H9 (cell line): ENCODE measurements around the gene PAQR5. TPM values are rescaled to one million over a fixed set of nuclear protein-coding genes. Genes with fewer than 3 reads are reported as not detected.

Experiments used
- DNase-seq: peaks from one replicate; pipeline ENCODE4 v3.0.0-alpha.2; 2017
- H2AFZ ChIP-seq: one replicate; pipeline ENCODE4 v1.6.1; 2013; ENCODE audit warnings: mild to moderate bottlenecking, low read length, control low read depth, moderate library complexity
- H2AK5ac ChIP-seq: 2 replicates; pipeline ENCODE4 v1.6.1; 2013; ENCODE audit warnings: low read length, control low read depth, mixed read lengths; ENCODE audit not compliant: insufficient read length
- H2BK120ac ChIP-seq: one replicate; pipeline ENCODE4 v1.6.1; 2013; ENCODE audit warnings: low read depth, mild to moderate bottlenecking, low read length, control low read depth, inconsistent platforms; ENCODE audit not compliant: poor library complexity, severe bottlenecking
- H2BK12ac ChIP-seq: 2 replicates; pipeline ENCODE4 v1.6.1; 2013; ENCODE audit warnings: low read length, control low read depth, mixed read lengths, low read depth; ENCODE audit not compliant: insufficient read length
- H2BK15ac ChIP-seq: 2 replicates; pipeline ENCODE4 v1.6.1; 2013; ENCODE audit warnings: low read depth, low read length, control low read depth
- H2BK20ac ChIP-seq: one replicate; pipeline ENCODE4 v1.6.1; 2013; ENCODE audit warnings: low read depth, mild to moderate bottlenecking, low read length, control low read depth, inconsistent platforms; ENCODE audit not compliant: poor library complexity, severe bottlenecking
- H2BK5ac ChIP-seq: 2 replicates; pipeline ENCODE4 v1.6.1; 2013; ENCODE audit warnings: low read length, control low read depth, mixed read lengths; ENCODE audit not compliant: insufficient read length
- H3K14ac ChIP-seq: 2 replicates; pipeline ENCODE4 v1.6.1; 2013; ENCODE audit warnings: low read length, control low read depth; ENCODE audit not compliant: insufficient read depth
- H3K18ac ChIP-seq: 2 replicates; pipeline ENCODE4 v1.6.1; 2013; ENCODE audit warnings: low read depth, mild to moderate bottlenecking, mixed read lengths, low read length, control low read depth; ENCODE audit not compliant: insufficient read length
- H3K23ac ChIP-seq: 2 replicates; pipeline ENCODE4 v1.6.1; 2013; ENCODE audit warnings: low read length, control low read depth, mixed read lengths, low read depth; ENCODE audit not compliant: insufficient read length
- H3K23me2 ChIP-seq: 2 replicates; pipeline ENCODE4 v1.6.1; 2013; ENCODE audit warnings: low read depth, mild to moderate bottlenecking, mixed read lengths, low read length, control low read depth; ENCODE audit not compliant: insufficient read length, poor library complexity, severe bottlenecking
- H3K27ac ChIP-seq: 2 replicates; pipeline ENCODE4 v1.5.1; 2013; ENCODE audit warnings: low read length, control low read depth, mixed read lengths, low read depth; ENCODE audit not compliant: insufficient read length
- H3K27me3 ChIP-seq: 2 replicates; pipeline ENCODE4 v1.6.1; 2013; ENCODE audit warnings: low read length, control low read depth, inconsistent platforms; ENCODE audit not compliant: insufficient read depth
- H3K4ac ChIP-seq: 2 replicates; pipeline ENCODE4 v1.6.1; 2013; ENCODE audit warnings: low read depth, mild to moderate bottlenecking, control low read depth, inconsistent platforms, low read length, moderate library complexity
- H3K4me1 ChIP-seq: 2 replicates; pipeline ENCODE4 v1.6.1; 2013; ENCODE audit warnings: low read length, control low read depth, inconsistent platforms; ENCODE audit not compliant: insufficient read depth
- H3K4me2 ChIP-seq: 2 replicates; pipeline ENCODE4 v1.6.1; 2013; ENCODE audit warnings: low read length, control low read depth, mixed read lengths; ENCODE audit not compliant: insufficient read length, insufficient read depth
- H3K56ac ChIP-seq: 2 replicates; pipeline ENCODE4 v1.6.1; 2013; ENCODE audit warnings: low read depth, mild to moderate bottlenecking, mixed read lengths, low read length, control low read depth; ENCODE audit not compliant: insufficient read length
- H3K79me1 ChIP-seq: 2 replicates; pipeline ENCODE4 v1.6.1; 2013; ENCODE audit warnings: low read depth, mild to moderate bottlenecking, moderate library complexity, low read length, control low read depth, inconsistent platforms; ENCODE audit not compliant: insufficient read depth, poor library complexity, severe bottlenecking
- H3K79me2 ChIP-seq: 2 replicates; pipeline ENCODE4 v1.6.1; 2013; ENCODE audit warnings: low read length, control low read depth, inconsistent platforms; ENCODE audit not compliant: insufficient read depth
- H3K9ac ChIP-seq: 2 replicates; pipeline ENCODE4 v1.6.1; 2013; ENCODE audit warnings: low read length, control low read depth, mixed read lengths; ENCODE audit not compliant: insufficient read length; ENCODE audit errors: extremely low read depth
- H3K9me3 ChIP-seq: one replicate; pipeline ENCODE4 v1.6.1; 2013; ENCODE audit warnings: low read depth, low read length, inconsistent platforms; ENCODE audit not compliant: control insufficient read depth
- H3T11ph ChIP-seq: one replicate; pipeline ENCODE4 v1.6.1; 2013; ENCODE audit warnings: mild to moderate bottlenecking, low read length, control low read depth, inconsistent platforms
- H4K20me1 ChIP-seq: one replicate; pipeline ENCODE4 v1.6.1; 2013; ENCODE audit not compliant: control insufficient read depth, insufficient read length, insufficient read depth
- H4K5ac ChIP-seq: 2 replicates; pipeline ENCODE4 v1.6.1; 2013; ENCODE audit warnings: low read depth, mild to moderate bottlenecking, mixed read lengths, low read length, control low read depth; ENCODE audit not compliant: insufficient read length
- H4K8ac ChIP-seq: replicated peaks from 2 replicates; pipeline ENCODE4 v1.6.1; 2013; ENCODE audit warnings: low read length, control low read depth, mixed read lengths, low read depth; ENCODE audit not compliant: insufficient read length
- H4K91ac ChIP-seq: 2 replicates; pipeline ENCODE4 v1.6.1; 2013; ENCODE audit warnings: low read depth, mild to moderate bottlenecking, moderate library complexity, mixed read lengths, low read length, control low read depth; ENCODE audit not compliant: insufficient read length
- H3K27ac Mint-ChIP-seq, 3 experiments: 2 replicates in 2 of 3; 3 replicates in 1 of 3; pipeline ENCODE4 v1.8.0; 2020 to 2021; ENCODE audit warnings: mixed read lengths in 3 of 3, mild to moderate bottlenecking in 1 of 3, moderate library complexity in 1 of 3
- H3K27me3 Mint-ChIP-seq: 2 replicates; pipeline ENCODE4 v1.8.0; 2021; ENCODE audit warnings: low read depth, mild to moderate bottlenecking, moderate library complexity, mixed read lengths
- H3K36me3 Mint-ChIP-seq, 3 experiments: 2 replicates in 2 of 3; 3 replicates in 1 of 3; pipeline ENCODE4 v1.8.0; 2020 to 2021; ENCODE audit warnings: low read depth in 3 of 3, mixed read lengths in 3 of 3; ENCODE audit not compliant: insufficient read depth in 1 of 3
- H3K4me1 Mint-ChIP-seq, 2 experiments: 2 replicates each; pipeline ENCODE4 v1.8.0; 2020; ENCODE audit warnings: mixed read lengths in 2 of 2
- H3K4me3 Mint-ChIP-seq, 2 experiments: 2 replicates in 1 of 2; 3 replicates in 1 of 2; pipeline ENCODE4 v1.8.0; 2020 to 2021; ENCODE audit warnings: mild to moderate bottlenecking in 2 of 2, mixed read lengths in 2 of 2, moderate library complexity in 1 of 2
- H3K9me3 Mint-ChIP-seq, 2 experiments: 2 replicates in 1 of 2; 3 replicates in 1 of 2; pipeline ENCODE4 v1.8.0; 2020; ENCODE audit warnings: mild to moderate bottlenecking in 2 of 2, mixed read lengths in 2 of 2, moderate library complexity in 1 of 2
- CTCF ChIP-seq: fragments of 200-600 bp; sonication (generic); conservative IDR thresholded peaks from 3 replicates; pipeline ENCODE4 v1.8.0; 2021; ENCODE audit warnings: antibody characterized with exemption, mild to moderate bottlenecking
- WGBS: extraction: QIAGEN DNeasy Blood & Tissue Kit; methylation state at CpG from one replicate; pipeline ENCODE4 v1.1.7; 2013; ENCODE audit warnings: missing lambda C conversion rate, low lambda C conversion rate, mixed read lengths; ENCODE audit not compliant: insufficient read length; ENCODE audit errors: extremely low coverage; 5-methylcytosine and 5-hydroxymethylcytosine counted together
- total RNA-seq: library from RNA; stranded (reverse); gene quantifications from 2 replicates; pipeline ENCODE4 v1.2.1, GENCODE V29; 2021

PAQR5 gene
- total RNA-seq, 1 experiment from 2014 or later: 1.6 TPM

- no CpG with 5 or more reads among the region's 5 CpGs for WGBS
- no peaks in the 10 kb centered on the region for H3K79me1 ChIP-seq
- no peaks in the 10 kb centered on the region for H3K9me3 ChIP-seq
- no peaks in the 10 kb centered on the region for H3K79me2 ChIP-seq
- H4K8ac ChIP-seq: no peak overlapping the region
- H3K27me3 ChIP-seq: no peaks in the 10 kb centered on the region
- no peak overlapping the region for H3K14ac ChIP-seq
- H2BK12ac ChIP-seq: no peak overlapping the region
- H3K56ac ChIP-seq: no peak overlapping the region
- no peak overlapping the region for H2AK5ac ChIP-seq
- Mint-ChIP-seq H3K4me3 (no peak overlapping the region), H3K9me3 (no peaks in the 10 kb centered on the region), H3K36me3 (no peaks in the 10 kb centered on the region), H3K27me3 (peaks cover 11% of the 10 kb centered on the region), H3K4me1 (peaks cover 15 to 26% of the 10 kb centered on the region in 2 experiments), H3K27ac (no peak overlapping the region)
- no peak overlapping the region for H2BK5ac ChIP-seq
- H3T11ph ChIP-seq: no peak overlapping the region
- TF ChIP-seq CTCF: no peak
- no peak overlapping the region for H3K9ac ChIP-seq
- H2BK20ac ChIP-seq: no peak overlapping the region
- no peaks in the 10 kb centered on the region for H3K23me2 ChIP-seq
- no peak overlapping the region for H3K23ac ChIP-seq
- DNase-seq: no peak
- no peak overlapping the region for H3K18ac ChIP-seq
- H3K4me2 ChIP-seq: no peak overlapping the region
- no peak overlapping the region for H2BK120ac ChIP-seq
- peaks cover 3% of the 10 kb centered on the region; the same call in 1 of the 2 replicates for H3K4me1 ChIP-seq
- no peak overlapping the region for H4K91ac ChIP-seq
- no peak overlapping the region for H3K27ac ChIP-seq
- H2BK15ac ChIP-seq: no peak overlapping the region
- no peaks in the 10 kb centered on the region for H4K20me1 ChIP-seq
- H4K5ac ChIP-seq: no peak overlapping the region
- H3K4ac ChIP-seq: no peak overlapping the region
- H2AFZ ChIP-seq: no peak overlapping the region
Observed at GRCh38 chr15:69395991-69396390, 97.3 kb downstream of the PAQR5 start.
